Measurements from ENCODE around the gene BIN1.

BIN1 gene

DNA sequence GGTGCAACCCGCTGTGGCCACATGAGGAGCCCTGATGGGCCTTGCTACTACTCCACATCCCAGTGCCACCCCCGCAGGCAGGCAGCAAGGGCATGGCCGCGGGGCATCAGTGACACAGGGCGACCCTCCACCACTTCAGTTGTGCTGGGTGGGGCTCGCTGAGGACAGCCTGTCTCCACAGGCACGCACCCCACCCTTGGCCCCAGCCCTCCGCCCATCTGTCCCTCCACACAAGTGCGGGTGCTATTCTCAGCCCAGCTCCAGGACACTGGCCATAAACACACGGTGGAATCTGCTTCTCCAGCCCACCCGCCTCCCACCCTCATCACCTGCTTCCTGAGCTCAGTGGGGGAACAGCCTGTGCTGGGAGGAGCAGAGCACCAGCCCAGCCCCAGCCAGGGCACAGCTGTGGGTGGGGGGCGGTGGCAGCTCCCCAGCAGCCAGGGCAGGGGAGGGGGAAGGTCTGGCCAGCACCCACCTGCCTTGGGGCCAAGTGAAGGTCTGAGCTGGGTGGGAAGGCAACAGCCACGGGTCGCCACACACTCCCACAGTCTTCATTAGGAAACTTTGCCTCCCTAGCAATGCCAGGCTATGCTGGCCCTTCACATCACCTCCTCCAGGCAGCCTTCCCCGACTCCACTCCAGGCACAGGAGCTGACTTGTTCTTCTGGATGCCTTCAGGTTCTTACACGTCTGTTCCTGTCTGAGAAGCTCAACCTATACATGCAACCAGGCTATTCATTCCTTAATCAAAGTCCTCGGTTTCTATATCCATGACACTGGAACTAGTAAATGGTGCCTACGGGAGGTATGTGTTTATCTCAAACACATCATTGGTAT, 16.5 kb downstream of the BIN1 start:
- DNase-seq (ENCODE audit: low spot score) = no peak

DNA sequence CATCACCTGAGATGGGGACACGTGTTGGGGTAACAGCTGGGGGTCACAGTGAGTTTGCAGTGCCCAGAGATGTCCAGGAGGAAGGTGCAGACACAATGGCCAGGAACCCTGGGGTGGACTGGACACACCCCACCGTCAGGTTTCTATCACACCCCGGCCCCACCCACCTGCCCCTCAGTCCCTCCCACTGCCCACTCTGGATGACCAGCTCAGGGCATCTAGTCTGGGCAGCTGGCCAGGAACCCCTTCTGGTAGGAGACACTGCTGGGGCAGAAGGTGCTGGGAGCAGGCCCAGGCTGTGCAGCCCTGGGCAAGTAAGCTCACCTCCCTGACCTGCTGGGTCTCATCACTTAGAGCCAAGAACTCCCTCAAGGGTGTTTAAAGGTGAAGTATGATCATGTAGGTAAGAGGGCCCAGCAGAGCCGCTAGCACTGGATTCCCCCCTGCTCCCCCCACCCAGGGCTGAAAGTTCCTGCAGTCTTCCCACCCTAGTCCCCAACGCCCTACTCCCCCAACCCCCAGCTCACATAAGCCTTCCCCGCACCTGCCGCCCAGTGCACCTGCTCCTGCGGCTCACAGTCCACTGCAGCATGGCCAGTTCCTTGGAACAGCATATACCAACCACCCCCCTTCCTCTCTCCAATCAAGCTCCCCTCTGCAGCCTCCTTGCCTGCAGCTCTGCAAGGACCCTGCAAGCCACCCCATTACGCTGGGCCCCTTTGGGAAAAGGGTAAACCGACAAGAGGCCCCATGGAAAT, 17.3 kb downstream of the BIN1 start:
- no peak for DNase-seq (ENCODE audit: low spot score)

DNA sequence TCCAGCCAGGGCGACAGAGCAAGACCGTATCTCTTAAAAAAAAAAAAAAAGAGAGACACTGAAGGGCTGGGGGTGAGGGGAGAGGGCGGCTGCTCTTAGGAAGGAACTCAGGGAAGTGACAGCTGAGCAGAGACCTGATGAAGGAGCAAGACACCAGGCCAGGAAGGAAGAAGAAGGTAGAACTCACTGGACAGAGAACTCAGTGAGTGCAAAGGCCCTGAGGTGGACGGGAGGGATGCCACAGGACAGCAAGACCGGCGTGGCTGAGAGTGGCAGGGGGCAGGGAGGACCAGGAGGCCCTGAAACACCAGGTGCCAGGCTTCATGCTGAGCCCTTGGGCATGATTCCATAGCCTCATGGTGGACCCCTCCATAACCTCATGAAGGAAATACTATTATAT, 18.2 kb downstream of the BIN1 start:
- no peak for DNase-seq (ENCODE audit: low spot score)

DNA sequence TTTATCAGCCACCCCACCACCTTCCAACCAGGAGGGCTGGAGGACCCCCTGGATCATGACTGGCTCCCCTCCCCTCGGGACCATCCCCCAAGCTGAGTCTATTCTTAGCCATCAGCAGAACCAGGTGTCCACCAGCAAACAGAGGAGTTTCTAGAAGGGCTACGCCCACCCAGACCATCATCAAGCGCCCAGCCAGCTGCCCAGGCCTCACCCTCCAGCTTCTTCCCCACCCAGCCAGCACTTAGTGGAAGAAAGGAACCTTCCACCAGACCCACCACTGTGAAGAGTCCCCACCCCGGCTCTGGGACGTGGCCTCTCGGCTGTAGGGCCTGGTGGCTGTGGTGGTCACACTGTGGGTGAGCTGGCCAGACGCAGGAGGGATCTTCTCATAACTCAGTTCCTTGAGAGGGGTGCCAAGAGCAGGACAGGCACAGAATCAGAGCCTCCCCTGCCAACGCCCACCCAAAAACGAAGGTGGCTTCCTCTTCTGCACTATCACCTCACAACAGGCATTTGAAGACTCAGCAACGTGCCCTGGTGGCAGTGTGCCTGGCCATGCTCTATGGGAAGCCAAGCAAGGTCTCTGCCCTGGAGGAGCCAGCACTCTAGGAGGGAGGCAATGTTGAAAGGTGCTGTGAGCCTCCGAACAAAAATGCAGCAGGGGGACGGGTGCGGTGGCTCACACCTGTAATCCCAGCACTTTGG, 19.0 kb downstream of the BIN1 start:
- DNase-seq (ENCODE audit: low spot score) = no peak

DNA sequence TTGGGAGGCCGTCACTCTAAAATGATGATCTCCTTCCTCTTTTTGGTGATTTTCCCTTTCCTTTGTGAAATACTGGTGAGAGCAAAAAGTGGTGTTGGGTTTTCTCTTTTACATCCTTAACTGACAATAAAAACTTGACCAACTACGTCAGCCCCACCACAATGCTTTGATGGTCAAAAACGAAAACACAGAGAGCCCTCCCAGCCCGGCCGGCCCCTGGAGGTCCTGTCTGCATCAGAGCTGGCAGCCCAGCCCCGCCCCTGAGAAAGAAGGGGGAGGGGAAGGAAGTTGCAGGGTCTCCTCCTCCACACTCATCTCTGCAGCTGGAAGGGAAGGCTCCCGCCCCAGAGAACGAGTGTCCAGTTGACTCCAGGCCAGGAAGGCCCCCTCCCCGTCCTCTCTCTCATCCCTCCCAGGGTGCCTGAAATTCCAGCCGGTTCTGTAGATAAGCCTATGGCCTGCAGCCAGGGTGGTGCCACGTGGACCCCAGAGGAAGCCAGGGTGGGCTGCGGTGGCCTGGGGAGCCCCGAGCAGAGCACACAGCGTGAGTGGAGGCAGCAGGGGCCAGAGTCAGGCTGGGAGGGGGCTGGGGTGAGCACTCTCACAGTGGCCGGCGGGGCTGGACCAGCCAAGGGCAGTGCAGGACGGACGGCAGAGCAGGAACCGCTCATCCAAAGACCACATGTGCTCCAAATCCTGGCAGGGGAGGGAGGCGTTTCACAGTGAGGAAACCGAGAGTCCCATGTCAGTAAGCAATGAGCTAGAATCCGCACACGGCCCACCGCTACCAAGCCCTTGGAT, 19.8 kb downstream of the BIN1 start:
- DNase-seq (ENCODE audit: low spot score) = peak; percentile 76

DNA sequence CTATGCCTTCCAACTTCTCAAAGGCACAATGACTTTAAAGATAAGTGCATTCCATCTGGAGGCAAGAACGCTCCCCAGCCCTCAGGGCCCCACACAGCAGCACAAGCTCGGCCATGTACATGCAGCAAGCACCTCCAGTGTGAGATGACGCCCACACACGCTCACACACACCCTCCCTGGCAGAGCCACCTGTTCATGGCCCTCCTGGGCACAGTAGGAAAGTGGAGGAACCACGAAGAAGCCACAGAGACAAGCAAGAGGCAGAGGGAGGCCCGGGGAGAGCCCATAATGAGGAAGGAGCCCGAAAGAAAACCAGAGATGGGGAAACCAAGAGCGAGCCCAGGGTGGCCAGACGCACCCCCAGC, 21.7 kb downstream of the BIN1 start:
- DNase-seq (ENCODE audit: low spot score) = no peak

DNA sequence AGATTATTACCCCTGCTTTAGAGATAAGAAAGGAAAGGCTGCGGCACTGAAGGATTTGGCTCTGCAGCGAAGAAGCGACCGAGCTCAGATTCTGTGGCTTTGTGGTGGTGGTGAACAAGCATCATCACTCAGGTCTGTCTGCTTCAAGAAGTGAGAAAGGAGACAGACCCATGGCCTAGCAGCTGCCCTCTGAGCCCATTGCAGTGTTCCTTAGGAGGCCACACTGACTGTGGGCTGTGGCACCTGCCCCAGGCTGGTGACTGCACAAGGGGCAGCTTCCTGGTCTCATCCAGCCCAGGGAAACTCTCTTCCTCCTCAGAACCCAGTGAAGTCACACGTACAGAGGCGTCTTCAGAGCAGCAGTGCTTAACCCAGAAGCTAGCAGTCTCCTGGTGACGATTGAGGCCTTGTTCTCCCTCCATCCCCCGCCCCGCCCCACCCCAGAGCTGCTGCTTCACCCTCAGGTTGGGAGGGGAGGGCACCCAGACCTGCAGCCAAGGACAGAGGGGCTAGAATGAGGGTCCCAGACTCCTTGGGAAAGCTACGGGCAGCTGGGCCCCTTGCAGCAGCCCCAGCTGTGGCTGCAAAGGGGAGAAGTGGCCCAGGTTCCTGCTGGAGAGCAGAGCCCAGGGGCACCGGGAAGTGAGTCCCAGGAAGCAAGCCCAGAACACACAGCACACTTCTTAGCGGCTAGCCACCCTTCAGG, 22.2 kb downstream of the BIN1 start:
- DNase-seq (ENCODE audit: low spot score) = no peak

DNA sequence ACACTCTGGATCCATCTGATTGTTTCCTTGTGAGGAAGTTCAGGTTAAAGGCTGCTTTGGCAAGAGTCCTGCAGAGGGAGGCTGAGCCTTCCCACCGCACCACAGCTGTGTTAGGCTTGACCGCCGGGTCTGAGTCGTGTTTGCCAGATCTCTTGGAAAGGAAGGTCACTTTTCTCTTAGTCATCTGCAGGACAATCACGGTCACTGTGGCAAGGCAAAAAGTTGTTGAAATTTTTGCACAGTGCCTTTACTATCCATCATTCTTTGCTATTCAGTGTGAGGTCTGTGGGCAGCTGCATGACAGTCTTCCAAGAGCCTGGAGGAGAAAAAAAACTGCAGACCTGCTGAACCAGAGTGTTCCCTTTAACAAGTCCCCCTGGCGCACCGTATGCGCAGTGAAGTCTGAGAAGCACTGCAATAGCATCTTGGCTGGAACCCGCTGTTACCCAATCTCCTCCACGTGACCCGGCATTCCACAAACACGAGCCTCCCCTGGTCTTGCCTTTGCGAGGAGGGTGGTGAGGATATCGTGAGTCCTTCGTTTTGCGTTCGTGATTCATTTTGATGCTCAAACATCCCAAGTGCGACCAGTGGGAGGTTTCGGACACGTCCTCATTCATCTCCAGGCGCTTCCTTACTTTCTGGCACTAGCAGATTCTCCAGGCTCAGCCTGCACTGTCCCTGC, 23.0 kb downstream of the BIN1 start:
- DNase-seq (ENCODE audit: low spot score) = peak; percentile 81

DNA sequence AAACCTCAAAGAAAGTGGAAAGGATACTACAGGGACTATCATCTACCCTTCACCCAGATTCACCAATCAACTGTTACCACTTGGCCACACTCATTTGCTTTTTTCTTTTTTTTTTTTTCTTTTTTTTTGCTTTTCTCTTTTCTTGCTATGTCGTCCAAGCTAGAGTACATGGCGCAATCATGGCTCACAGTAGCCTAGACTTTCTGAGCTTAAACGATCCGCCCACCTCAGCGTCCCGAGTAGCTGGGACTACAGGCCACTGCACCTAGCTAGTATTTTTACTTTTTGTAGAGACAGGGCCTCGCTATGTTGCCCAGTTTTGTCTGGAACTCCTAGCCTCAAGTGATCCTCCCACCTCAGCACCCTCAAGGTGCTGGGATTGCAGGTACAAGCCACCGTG, 24.0 kb downstream of the BIN1 start:
- DNase-seq (ENCODE audit: low spot score) = no peak

DNA sequence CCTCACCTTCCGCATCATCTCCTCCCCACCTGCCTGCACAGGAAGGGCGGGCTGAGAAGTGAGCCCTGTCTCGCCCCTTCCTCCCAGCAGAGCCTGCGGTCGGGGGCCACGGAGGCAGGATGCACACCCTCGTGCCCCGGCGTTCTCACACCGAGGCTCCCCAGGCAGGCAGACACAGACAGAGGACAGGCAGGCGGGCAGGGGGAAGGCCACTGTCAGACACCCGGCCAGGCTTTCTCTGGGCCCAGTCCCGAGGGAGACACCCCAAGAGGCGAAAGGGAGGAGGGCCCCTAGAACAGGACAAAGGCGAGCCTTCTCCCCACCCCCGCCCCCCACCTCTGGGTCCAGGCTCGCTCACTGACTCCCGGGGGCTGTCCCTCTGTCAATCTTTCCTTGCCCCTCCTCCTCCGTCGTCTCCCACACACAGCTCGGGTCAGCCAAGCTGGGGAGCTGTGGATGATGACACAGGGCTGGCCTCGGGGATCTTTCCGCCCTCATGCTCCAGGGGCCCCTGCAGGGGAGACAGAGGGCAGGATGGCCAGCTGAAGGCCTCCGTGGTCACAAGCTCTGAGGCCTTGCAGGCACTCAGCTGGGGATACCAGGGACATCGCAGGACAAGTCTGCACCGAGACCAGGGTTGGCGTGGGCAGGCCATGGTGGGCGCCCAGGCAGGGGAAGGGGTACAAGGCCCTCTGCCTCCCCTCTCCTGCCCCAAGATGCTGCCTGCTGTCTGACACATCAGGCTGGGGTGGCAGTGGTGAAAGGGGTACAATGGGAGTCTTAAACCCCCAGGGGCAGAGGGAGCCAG, 24.9 kb downstream of the BIN1 start:
- peak; percentile 83 for DNase-seq (ENCODE audit: low spot score)

DNA sequence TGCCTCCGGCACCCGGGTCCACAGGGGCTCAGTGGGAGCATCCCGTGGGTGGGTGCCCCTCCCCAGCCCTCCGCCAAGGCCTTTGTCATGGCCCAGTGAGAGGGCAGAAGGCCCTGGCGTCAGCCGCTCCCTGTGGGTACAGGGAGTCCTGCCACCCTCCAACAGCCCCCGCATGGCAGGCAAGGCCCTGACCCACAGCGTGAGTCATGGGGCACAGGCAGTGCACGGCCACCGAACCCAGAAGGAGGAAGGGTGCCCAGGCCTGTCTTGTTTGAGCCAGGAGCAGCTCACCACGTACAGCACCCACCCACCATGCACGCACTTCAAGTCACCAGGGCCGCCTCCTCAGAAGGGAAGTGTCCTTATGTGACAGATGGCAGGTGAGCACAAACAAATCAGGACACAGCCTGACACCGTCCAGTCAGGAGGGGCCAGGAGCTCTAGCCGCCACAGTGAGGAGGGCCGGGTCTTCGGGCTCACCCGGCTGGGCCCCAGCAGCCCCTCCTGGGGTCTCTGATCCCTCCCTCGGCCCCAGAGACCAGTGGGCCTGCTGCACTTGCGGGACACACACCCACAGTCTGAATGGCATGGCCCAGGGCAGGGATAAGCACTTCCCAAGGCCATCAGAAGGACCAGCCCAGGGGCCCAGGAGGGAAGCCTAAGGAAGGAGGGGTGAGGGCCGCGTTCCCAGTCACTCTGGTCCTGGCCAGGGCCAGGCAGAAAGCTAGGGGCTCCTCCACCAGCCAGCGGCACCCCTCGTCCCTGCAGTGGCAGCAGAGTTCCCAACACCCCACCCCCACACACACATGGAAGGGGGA, 25.8 kb downstream of the BIN1 start:
- no peak for DNase-seq (ENCODE audit: low spot score)

DNA sequence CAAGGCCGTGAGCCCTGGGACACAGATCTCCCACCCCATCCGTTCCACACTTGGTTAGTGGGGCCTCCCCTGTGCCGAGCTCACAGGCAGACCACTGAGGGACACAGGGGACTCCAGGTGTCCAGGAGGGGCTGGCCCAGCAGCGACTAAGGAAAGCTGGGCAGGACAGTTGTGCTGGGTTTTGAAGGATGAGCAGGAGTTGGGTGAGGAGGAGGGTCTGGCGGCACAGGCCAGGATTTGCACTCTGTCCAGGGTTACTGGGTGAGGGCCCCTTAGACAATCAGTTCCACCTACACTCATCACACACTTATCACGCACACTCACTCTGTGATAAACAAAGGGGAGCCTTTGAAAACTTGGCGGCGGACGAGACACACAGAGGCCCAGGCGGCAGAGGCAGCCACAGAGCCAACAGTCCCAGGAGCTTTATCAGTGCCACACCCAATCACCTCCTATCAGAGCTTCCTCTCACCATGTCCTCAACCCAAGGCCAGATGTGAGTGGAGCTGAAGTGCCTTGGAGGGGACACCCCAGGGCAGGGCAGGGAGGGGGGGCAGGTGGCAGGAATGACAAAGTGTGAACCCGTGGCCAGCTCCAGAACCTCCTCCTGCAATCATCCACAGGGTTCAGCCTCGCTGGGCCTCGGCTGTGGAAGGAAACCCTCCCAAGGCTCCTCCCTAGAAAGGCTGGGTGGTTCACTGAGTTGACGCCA, 26.6 kb downstream of the BIN1 start:
- DNase-seq (ENCODE audit: low spot score) = no peak

DNA sequence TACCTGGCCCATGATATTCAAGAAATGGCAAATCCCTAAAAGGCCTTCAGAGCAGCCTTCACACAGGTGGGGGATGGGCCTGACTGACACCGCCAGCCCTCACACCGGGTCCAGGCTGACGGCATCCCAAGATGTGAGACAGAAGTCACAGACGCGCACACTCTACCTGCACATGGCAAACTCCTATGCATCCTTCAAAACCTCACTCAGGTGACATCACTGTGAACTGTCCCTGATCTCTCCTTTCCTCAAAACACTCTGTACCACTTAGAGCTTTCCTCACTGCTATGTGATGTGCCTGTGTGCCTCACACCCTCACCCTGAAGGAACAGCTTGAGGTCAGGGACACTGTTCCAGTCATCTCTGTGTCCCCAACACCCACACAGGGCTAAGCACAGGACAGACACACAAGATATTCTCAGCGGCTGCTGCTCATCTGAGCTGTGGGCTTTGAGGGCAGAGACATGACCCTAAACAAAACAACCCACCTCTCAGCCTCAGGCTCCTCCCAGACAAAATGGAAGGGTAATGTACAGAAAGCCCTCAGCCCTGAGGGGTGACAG, 27.5 kb downstream of the BIN1 start:
- DNase-seq (ENCODE audit: low spot score) = no peak

DNA sequence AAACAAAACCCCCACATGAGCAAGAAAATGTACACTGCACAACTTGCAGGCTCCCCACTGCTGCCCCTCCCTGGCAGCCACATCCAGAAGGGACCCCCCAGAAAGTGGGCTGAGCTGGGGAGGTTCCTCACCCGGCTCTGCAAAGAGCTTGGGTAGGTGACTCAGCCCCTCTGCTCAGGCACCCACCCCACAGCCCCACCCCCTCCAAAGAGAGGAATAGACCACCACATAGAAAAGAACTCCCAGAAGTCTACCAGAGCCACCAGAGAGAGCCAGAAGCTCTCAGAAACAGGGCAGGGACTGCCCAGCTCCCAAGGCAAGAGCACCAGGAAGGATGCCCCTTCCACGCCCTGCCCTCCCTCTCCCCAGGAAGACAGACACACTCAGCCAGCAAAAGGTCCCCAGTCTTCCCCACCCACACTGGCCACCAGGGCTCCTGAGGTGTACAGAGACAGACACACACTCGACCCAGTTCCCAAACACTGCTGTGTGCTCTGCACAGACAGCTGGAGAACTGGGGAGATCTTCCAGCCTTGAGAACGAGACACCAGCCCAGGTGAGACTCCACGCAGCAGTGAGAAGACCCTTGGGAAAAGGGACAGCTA, 28.2 kb downstream of the BIN1 start:
- no peak for DNase-seq (ENCODE audit: low spot score)

DNA sequence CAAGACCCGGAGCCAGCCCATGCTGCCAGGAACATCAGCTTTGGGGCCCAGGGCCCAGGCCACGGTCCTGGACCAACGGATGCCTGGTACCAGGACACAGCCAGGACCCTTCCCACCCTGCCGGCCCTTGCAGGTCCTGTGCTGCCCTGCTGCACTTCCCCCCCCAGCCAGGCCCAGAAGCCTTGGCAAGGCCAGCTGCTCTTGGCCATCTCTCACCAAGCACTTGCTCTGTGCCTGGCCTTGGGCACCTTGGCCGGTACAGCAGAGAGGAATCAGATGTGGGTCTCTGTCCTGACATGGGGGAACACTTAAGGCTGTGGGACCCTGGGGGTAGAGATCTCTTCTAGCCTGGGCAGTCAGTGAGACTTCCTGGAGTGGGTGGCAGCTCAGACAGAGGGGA, 28.9 kb downstream of the BIN1 start:
- DNase-seq (ENCODE audit: low spot score) = no peak

DNA sequence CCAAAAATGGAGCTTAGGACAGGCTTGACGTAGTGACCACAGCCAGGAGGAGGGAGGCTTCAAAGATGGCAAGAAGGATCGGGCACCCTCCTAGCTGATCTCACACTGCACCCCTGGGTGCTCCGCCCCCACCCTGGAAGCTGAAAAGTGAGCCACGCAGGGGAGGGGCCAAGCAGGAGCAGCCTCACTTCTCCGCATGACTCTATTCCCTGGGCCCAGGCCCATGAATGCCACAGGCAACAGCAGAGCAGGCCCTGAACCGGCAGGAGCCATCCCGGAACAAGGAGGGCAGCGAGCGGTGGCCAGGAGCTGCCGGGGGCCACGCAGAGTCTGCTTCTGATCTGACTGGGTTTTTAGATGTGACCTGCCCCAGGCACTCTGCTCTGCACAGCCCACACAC, 30.0 kb downstream of the BIN1 start:
- DNase-seq (ENCODE audit: low spot score) = no peak

DNA sequence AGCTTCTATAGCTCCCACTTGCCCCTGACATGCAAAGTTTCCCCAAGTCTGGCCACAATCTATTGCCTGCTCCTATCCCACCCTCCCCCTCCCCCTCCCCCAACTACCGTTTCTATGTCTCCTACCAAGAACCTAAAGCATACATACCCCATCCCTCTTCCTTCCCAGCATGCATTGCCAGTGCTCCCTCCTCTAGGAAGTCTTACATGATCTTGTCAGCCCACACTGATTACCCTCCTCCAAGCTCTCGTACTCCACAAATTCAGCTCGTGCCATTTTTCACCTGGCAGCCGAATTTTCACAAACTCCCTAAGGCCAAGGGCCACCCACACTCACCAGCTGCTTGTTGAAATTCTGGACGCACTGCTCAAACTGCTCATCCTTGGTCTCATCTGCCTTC, 30.7 kb downstream of the BIN1 start:
- no peak for DNase-seq (ENCODE audit: low spot score)

DNA sequence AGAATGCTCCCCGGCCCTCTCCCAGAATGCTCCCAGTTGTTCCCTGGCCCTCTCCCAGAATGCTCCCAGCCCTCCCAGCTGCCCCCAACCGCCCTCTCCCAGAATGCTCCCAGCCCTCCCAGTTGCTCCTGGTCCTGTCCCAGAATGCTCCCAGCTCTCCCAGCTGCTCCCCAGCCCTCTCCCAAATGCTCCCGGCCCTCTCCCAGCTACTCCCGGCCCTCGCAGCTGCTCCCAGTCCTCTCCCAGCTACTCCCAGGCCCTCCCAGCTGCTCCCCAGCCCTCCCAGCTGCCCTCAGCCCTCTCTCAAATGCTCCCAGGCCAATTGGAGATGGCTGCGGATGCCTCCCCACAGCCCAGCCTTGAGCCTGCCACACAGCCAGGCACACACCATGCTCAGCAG, 31.1 kb downstream of the BIN1 start:
- no peak for DNase-seq (ENCODE audit: low spot score)

All from pons (tissue), 1 donor.